Adrenal gland (tissue), 12 donors: ENCODE measurements around the gene APBA1. TPM values are rescaled to one million over a fixed set of nuclear protein-coding genes. Genes with fewer than 3 reads are reported as not detected.

Experiments used
- DNase-seq, 7 donors: peaks; one replicate each; pipeline ENCODE4 v3.0.0-alpha.2; 2019 to 2020
- H3K27ac ChIP-seq, 5 donors: fragments of 200-600 bp; sonication (generic) in 4 of 5; 1 replicate in 3 of 5; 2 replicates in 2 of 5; pipeline versions ENCODE4 v1.5.1 to v1.8.0; 2016 to 2020; ENCODE audit warnings: mild to moderate bottlenecking in 1 of 5
- H3K27me3 ChIP-seq: fragments of 200-600 bp; 2 replicates; pipeline ENCODE4 v1.8.0; 2021
- H3K36me3 ChIP-seq, 2 donors: fragments of 200-600 bp; replicated peaks in 1 of 2; 1 replicate in 1 of 2; 2 replicates in 1 of 2; pipeline versions ENCODE4 v1.5.1 to v1.8.0; 2018 to 2022
- H3K4me1 ChIP-seq, 2 donors: fragments of 200-600 bp; replicated peaks in 1 of 2; 1 replicate in 1 of 2; 2 replicates in 1 of 2; pipeline versions ENCODE4 v1.5.1 to v1.8.0; 2018 to 2021
- H3K4me3 ChIP-seq, 4 donors: fragments of 200-600 bp; sonication (generic) in 3 of 4; one replicate each; pipeline ENCODE4 v1.5.1; 2016 to 2018
- H3K9me3 ChIP-seq, 3 donors: fragments of 200-600 bp; sonication (generic) in 1 of 3; replicated peaks in 1 of 3; 1 replicate in 2 of 3; 2 replicates in 1 of 3; pipeline versions ENCODE4 v1.5.1 to v1.8.0; 2016 to 2021
- CTCF ChIP-seq, 6 experiments: fragments of 450-650 bp in 4 of 6; fragments of 200-600 bp in 2 of 6; sonication (generic) in 1 of 6; IDR thresholded peaks; 1 replicate in 5 of 6; 2 replicates in 1 of 6; pipeline versions ENCODE4 v1.5.1 to v1.8.0; 2016 to 2021; ENCODE audit warnings: antibody characterized with exemption in 6 of 6, mild to moderate bottlenecking in 2 of 6, moderate library complexity in 1 of 6
- POLR2A ChIP-seq, 2 donors: fragments of 450-650 bp; IDR thresholded peaks; one replicate each; pipeline ENCODE4 v1.6.1; 2017; ENCODE audit warnings: antibody characterized with exemption in 2 of 2, mild to moderate bottlenecking in 2 of 2, moderate library complexity in 1 of 2
- WGBS, 4 donors: extraction: QIAGEN DNeasy Blood & Tissue Kit in 2 of 4; methylation state at CpG; one replicate each; pipeline versions ENCODE4 v1.1.5 to v1.1.7; 2013 to 2017; 5-methylcytosine and 5-hydroxymethylcytosine counted together
- intact Hi-C, 2 donors: fragments of 100-400 bp; cut with DNase I; formaldehyde crosslinking; loops; one replicate each; pipeline versions ENCODE4 v1.14.1 to v1.15.0; 2022 to 2023
- polyA plus RNA-seq, 3 donors: library from polyadenylated mRNA; stranded (reverse); fragments of 200-250 nt in 2 of 3; fragments of 350-450 nt in 1 of 3; fragmentation: Illumina TruSeq in 1 of 3; extraction: RNeasy Lipid Tissue Mini Kit (QIAGEN cat#74804) in 1 of 3; gene quantifications; one replicate each; pipeline ENCODE4 v1.2.3, GENCODE V29; 2013 to 2014
- total RNA-seq, 9 donors: library from RNA; depleted of rRNA in 4 of 9; stranded (reverse); fragments of >200 nt in 4 of 9; fragments of 120-200 nt in 1 of 9; fragmentation: NEBNext Ultra II Directional in 1 of 9; extraction: Animal tissue kit (Norgen Biotek cat#: 25700) in 1 of 9; gene quantifications; one replicate each; pipeline versions ENCODE4 v1.1.0 to v1.2.4, GENCODE V29; 2013 to 2023
- donor health status: healthy with polysubstance abuse.
- donor health status: Bipolar disorder and iron deficiency.
- donor health status: DM: yes; HTN: yes; CAD: no.
- donor health status: DM: no; HTN: no; CAD: no.
- donor health status: DM: no; HTN: no; CAD: no.
- donor health status: DM: yes; HTN: yes; CAD: no.

Gene APBA1
- total and polyA plus RNA-seq, 12 donors, result 0.64 to 6.4 (median 3.5) TPM

DNA sequence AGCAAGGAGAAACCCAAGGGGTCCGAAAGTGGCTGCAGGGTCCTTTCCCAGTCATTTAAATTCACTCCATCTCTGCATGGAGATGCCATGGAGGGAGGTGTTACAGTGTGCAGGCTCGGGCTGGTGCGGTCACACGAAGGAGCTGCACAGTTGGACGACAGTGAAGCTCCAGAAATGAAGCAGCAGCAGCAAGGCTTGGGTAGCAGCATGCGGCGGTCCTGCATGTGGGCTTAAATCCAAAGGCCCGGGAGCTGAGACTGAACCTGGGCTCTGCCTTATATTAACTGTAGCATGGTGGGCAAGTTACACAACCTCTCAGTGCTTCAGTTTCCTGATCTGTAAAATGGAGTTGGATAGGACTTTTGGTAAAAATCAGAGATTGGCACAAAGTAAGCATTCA is 51.4 kb downstream of the APBA1 start:
- WGBS, 4 donors, result 87 to 91% (median 88%) methylated on average over 8 of the region's 8 CpGs
- H3K9me3 ChIP-seq, result no peaks in the 10 kb centered on the region
- no peaks in the 10 kb centered on the region for H3K4me1 ChIP-seq
- H3K4me3 ChIP-seq, result no peak overlapping the region
- no peak for DNase-seq
- H3K27ac ChIP-seq, result no peak overlapping the region
- H3K36me3 ChIP-seq, result no peaks in the 10 kb centered on the region
- TF ChIP-seq POLR2A (IDR thresholded peaks at IDR 0.05) (no peak), CTCF (IDR thresholded peaks at IDR 0.05) (no peak)
- no peaks in the 10 kb centered on the region for H3K27me3 ChIP-seq
- intact Hi-C loops, result no loop called here

DNA sequence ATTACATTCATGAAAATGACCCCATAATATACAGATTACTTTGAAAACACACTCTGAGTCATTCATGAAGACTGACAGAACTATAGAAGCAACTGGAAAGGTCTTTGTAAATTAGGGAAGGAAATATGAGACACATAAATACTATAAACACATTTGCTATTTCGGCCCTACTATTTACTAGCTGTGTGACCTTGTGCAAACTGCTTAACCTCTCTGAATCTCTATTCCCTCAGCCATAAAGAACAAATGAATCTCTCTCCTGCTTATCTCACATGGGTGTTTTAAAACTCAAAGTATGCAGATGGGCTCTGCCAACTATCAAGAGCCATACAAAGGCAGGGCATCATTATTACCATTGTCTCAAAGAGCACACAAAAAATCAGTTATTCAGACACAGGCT is 52.9 kb downstream of the APBA1 start:
- no peaks in the 10 kb centered on the region for H3K36me3 ChIP-seq
- no peak overlapping the region for H3K27ac ChIP-seq
- no peaks in the 10 kb centered on the region for H3K9me3 ChIP-seq
- TF ChIP-seq POLR2A (IDR thresholded peaks at IDR 0.05) (no peak), CTCF (IDR thresholded peaks at IDR 0.05) (no peak)
- intact Hi-C loops, result no loop called here
- no peaks in the 10 kb centered on the region for H3K27me3 ChIP-seq
- H3K4me1 ChIP-seq, result no peaks in the 10 kb centered on the region
- H3K4me3 ChIP-seq, result no peak overlapping the region
- WGBS, 4 donors, result 71 to 97% (median 84%) methylated on average over 1 of the region's 1 CpG
- no peak for DNase-seq

GRCh38 chr9:69617006-69617405 is 55.2 kb downstream of the APBA1 start:
- Histone ChIP-seq H3K9me3 (peaks cover 0 to 9% (median 0%) of the 10 kb centered on the region in 3 donors), H3K4me3 (no peak overlapping the region), H3K27me3 (no peaks in the 10 kb centered on the region), H3K4me1 (no peaks in the 10 kb centered on the region), H3K36me3 (no peaks in the 10 kb centered on the region), H3K27ac (no peak overlapping the region)
- DNase-seq, result no peak
- TF ChIP-seq POLR2A (IDR thresholded peaks at IDR 0.05) (no peak), CTCF (IDR thresholded peaks at IDR 0.05) (no peak)
- intact Hi-C loops, result no loop called here

DNA sequence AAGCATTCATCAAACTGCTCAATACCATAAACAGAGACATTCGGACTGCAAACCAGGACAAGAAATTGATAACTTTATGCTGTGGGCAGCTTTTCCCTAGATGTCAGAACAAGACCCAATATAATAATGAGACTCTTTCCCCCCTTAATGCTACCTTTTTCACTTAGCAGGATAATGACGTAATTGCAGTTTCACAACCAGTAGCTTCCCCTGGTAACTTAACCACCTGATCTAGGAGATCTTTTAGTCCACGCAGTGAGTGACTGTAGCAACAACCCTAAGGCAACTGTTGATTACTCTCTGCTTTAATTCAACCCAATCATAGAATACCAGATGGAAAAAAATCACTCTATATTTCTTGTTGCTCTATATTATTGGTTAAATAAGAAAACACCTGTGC is 56.3 kb downstream of the APBA1 start:
- H3K27me3 ChIP-seq, result no peaks in the 10 kb centered on the region
- H3K4me1 ChIP-seq, result no peaks in the 10 kb centered on the region
- DNase-seq, result no peak
- WGBS, 4 donors, result 79 to 88% (median 81%) methylated on average over 3 of the region's 3 CpGs
- TF ChIP-seq POLR2A (IDR thresholded peaks at IDR 0.05) (no peak), CTCF (IDR thresholded peaks at IDR 0.05) (no peak)
- intact Hi-C loops, result no loop called here
- no peaks in the 10 kb centered on the region for H3K36me3 ChIP-seq
- H3K27ac ChIP-seq, result no peak overlapping the region
- H3K9me3 ChIP-seq, result peaks cover 0 to 9% (median 0%) of the 10 kb centered on the region in 3 donors
- H3K4me3 ChIP-seq, result no peak overlapping the region
